HG03159 (cell line): Measurements from ENCODE around the gene CDH4.

ENCODE experiments used
- ATAC-seq: cut with Tn5 transposase; IDR thresholded peaks from one replicate; pipeline ENCODE4 v1.9.1; 2021; ENCODE audit warnings: mild to moderate bottlenecking, moderate library complexity; ENCODE audit not compliant: unreplicated experiment

CDH4 gene

DNA sequence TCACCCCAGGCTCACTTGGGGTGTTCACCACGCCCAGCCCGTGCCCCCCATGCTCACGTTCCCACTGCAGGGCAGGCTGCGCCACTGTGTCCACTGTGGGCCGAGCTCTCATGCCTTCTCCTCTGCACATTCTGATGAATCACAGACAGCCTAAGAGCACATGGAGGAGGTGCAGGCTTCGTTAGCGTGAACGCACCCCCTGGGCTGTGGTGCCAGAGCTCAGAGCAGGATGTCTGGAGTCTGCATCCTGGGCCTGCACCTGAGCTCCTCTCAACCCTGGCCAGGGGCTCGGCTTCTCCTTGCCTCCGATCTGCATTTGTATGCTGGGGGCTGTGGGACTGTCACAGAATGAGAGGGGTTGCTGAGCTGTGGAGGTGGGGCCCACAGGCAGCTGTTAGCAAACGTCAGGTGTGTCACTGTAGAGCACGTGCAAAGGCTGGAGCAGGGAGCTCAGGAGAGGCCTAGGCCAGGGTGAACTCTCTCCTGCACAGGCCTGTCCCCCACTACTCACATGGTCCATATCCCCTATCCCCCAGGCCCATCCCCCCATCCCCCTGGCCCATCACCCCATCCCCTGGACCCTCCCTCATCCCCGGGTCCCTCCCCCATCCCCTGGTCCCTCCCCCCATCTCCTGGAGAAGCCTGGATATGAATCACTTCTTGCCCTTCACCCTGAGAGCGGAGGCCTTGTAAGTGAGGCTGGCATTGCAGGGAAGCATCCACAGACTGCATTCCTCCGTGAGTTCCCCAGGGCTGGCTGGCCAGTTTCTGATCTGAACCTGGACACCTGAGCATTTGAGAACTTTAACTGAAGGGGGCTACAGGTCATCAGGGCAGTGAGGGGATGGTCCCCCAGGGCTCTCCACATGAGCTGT lies 504.1 kb downstream of the CDH4 start:
- ATAC-seq = no peak

GRCh38 chr20:61756966-61757677 lies 505.1 kb downstream of the CDH4 start:
- no peak for ATAC-seq

GRCh38 chr20:61757678-61758563 lies 505.9 kb downstream of the CDH4 start:
- no peak for ATAC-seq

DNA sequence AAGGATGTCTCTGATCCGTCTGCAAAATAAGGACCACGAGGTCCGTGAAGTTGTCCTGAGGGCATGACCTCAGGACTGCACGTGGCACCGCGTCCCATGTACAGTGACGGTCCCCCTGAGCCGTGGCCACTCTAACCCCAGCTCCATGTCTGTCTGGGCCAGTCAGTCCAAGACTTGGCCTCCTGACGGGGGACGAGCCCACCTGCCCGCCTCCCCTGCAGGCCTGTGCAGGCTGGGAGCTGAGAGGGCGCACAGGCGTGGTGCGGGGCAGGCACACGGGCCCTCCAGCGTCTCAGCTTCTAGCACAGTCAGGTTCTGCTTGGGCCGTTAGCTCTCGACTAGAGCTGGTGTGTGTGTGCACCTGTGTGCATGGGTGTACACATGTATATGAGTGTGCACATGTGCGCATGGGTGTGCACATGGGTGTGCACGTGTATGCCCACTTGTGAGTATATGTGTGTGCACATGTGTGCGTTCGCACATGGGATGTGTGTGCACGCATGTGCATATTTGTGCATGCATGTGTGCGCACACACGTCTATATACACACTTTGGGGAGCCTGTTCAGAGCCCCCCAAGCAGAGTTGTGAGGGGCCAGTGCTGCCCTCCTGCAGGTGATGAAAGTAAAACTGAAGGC lies 506.6 kb downstream of the CDH4 start:
- no peak for ATAC-seq

DNA sequence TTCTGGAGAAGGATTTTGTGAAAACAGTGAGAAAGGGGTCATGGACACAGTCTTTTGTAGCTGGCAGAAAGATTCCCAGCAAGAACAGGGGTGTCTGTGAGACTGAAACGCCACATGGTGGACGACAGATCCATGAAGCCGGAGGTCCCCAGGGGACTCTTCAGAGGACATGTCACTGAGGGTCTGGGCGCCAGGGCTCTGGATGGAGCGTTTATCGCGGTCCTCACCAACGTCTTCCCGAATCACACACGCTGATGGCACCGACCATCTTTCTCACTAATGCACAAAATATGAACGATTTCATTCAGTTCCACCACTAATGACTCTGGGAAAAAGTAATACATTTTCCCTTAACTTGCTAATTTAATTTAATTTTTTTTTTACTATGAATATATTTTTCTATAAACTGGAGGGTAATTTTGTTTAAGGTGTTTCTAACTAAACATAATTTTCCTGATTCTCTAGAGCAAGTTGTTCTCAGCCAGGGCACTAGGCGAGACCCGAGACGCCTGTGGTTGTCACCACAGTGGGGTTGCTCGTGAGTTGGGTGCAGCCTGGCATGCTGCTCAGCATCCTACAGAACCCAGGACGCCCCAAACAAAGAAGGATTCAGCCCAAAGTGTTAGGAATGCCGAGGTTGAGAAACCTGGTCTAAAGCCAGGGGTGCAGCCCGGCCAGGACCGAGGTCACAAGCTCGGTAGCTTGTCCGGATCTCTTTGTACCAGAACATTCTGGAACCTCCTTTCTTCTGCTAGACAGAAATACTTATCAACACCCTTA lies 507.4 kb downstream of the CDH4 start:
- no peak for ATAC-seq

GRCh38 chr20:61760321-61760720 lies 508.3 kb downstream of the CDH4 start:
- no peak for ATAC-seq

DNA sequence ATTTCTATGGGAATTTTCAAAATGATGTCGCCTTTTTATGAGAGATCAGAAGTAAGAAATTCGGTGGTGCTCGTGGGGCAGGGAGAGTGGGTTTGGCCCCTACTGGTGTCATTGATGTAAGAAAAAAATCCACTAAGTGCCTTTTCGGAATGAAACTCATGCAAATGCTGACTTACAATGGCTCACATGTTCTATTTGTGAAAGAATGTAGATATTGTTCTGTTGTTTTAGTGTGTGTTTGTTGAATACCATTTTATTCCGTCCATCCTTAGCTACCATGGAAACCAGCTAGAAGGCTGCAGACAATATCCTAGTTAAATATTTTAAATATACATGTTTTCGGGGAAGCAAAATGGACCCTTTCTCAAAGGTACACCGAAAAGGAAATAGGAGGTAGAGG lies 508.7 kb downstream of the CDH4 start:
- no peak for ATAC-seq

DNA sequence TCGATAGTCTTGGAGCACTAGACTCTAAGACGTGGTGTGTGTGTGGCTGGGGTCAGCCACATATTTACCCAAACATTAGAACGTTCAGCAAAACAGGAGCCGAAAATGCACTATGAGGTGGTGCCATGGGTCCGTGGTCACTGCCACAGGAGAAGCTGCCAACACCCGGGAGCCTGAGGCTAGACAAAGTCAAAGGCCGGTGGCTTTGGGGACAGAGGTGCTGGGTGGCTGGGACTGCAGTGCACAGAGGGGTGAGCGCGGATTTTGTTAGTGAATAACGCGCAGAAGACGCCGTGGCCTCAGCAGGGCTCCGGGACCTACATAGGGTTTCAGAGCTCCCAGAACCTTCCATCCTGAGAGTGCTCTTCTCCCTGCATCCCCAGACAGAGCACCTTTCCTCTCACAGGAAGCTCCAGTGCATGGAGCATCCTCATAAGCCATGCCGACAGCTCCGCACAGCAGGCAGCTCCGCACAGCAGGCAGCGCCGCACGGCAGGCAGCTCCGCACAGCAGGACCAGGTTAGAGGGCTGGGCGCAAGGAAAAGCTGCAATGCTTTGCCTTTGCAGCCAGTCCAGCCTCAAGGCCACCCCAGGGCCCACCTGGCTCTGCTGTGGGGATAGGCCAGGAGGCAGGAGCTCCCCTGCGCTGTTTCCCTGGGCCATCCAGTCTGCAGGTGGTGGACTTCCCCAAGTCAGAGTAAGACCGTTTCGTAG lies 509.5 kb downstream of the CDH4 start:
- no peak for ATAC-seq

DNA sequence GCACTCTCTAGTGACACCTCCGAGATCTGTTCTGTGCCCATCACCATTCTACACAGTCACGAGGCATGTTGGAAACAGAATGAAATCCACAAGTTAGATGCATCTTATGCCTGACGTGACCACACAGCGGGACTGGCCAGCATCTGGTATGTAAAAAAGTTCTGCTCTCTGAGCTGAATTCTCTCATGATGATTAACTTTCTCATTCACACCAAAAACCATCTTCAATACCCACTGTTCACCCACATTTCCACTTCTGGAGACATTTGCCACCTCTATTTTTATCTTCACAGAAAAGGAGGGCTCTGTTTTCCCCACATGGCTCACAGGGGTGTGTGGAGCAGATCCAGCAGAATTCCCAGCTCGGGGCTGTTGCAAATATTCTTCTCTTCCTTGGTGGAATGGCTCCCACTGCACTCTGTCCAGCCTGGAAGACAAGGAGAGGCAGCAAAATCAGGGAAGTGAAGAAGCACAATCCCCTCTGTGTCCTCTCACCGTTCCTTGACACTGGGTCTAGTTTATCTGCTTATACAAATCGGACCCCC lies 510.2 kb downstream of the CDH4 start:
- no peak for ATAC-seq

DNA sequence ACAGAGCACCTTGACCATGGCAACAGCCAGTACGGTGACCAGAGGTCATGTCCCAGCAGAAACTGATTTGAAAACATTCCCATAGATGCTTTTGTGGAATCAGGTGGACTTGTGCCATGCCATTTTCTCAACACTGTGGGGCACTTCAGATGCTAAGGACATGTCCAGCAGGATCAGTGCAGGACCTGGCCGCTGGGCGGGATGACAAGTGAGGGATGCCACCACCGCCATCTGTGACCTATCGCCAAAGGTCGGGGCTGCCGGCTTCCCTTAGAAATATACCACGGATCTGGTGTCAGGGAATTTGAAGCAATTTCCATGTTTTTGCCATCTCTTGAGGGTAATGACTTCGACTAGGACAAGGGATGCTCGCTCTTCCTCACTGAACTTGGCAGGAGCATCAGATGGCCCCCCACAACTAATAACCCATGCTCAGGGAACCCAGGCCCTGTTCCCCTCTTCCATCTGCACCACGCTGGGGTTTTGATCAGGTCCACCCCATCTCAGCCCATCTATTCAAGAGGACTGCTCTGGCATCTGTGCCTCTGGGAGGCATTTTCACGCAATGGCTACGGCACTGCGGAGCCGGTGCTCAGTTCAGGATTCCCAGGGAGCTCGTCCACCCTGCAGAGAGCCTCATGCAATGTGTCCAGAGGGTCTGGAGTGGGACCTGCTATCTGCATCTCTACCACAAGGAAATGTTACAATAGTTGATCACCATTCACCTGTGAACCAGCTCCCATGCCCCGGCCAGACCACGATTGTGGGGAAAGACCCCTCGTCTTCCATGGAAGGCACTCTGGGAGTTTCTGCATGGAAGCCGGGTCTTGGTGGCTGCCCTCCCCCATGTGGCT lies 511.1 kb downstream of the CDH4 start:
- no peak for ATAC-seq

GRCh38 chr20:61763740-61764400 lies 511.8 kb downstream of the CDH4 start:
- no peak for ATAC-seq

- no peak for ATAC-seq
Measured at GRCh38 chr20:61764471-61765025, 512.5 kb downstream of the CDH4 start.

DNA sequence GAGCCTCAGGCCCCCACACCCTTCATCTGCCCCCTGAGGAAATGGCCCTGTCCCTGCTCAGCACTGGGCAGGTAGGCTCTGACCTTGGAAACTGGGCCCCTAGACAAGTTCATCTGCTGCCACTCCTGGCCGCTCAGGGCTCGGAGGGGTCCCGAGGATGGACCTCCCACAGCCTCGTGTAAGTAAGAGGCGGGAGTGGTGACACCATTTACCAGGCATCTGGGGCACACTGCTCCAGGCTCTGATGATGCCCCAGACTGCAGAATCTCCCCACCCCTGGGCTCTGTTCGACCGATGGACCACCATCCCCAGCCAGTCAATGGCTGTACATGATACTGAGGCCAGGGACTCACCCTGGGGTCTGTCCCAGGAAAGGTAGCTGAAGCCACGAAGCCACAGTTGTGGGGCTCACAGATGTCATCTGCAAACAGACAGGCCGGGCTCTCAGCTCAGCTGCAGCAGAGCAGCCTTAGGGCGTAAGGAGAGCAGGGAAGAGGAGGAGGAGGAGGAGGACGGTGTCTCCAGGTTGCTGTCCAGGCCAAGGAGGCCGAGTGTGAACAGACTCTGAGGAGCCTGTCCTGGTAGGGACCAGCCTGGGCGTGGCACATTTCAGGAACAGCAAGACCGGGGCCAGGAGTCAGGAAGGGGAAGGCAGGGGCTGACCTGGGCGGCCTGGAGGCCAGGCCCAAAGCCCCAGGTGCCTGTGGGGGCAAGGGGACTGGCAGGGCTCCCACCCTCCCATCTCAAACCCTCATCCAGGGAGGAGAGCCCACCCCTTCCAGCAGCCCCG lies 513.2 kb downstream of the CDH4 start:
- no peak for ATAC-seq

- ATAC-seq = no peak
Measured at GRCh38 chr20:61765871-61766654, 514.0 kb downstream of the CDH4 start.

- ATAC-seq = no peak
Measured at GRCh38 chr20:61766921-61767610, 515.0 kb downstream of the CDH4 start.
